ENCODE measurements around the gene OR10G4. TPM values are rescaled to one million over a fixed set of nuclear protein-coding genes. Genes with fewer than 3 reads are reported as not detected.
"Not testable (repeated sequence)": the region's sequence is repeated elsewhere in the genome, so short reads cannot be mapped to it uniquely, and the experiment has no call there.

Gene OR10G4, protein sequence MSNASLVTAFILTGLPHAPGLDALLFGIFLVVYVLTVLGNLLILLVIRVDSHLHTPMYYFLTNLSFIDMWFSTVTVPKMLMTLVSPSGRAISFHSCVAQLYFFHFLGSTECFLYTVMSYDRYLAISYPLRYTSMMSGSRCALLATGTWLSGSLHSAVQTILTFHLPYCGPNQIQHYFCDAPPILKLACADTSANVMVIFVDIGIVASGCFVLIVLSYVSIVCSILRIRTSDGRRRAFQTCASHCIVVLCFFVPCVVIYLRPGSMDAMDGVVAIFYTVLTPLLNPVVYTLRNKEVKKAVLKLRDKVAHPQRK
- not detected for total RNA-seq

DNA sequence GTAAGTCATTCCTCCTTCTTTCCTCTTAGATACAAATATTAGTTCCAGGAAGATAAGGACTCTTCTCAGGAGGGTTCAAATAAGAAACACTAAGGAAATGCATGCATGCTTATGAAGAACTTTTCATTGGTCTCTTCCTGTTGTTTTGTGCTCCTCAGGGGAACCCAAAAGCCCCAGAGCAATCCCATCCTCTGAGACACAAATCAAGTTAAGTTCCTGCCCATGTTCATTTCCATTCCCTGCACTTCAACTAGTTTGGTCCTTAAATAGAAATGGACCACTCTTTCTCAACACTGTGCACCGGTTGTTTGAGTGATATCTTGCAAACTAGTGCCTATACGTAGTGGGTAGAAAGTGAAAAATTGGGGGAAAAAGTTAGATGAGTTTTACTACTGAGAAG, at the start of gene OR10G4:
Gene OR10G4 (plus strand): TSS at position 301 of the 400 bp plus-strand sequence. CDS start 2,578 bp downstream, outside the sequence.
- no peak within 1 kb of the TSS for H3K9ac ChIP-seq (ENCODE audit: low read depth in 1 of 3, low read length in 3 of 3)
- peaks cover 0 to 3% (median 0%) of the 10 kb centered on the region in 3 donors for H3K27me3 ChIP-seq (ENCODE audit: control insufficient read depth in 3 of 3, insufficient read depth in 3 of 3, low read length in 3 of 3)
- no peak within 1 kb of the TSS for H3K27ac ChIP-seq (ENCODE audit: low read depth, low read length)
- H3K9me3 ChIP-seq (ENCODE audit: control insufficient read depth in 3 of 3, low read length in 3 of 3) = no peaks in the 10 kb centered on the region
- no peaks in the 10 kb centered on the region for H3K4me1 ChIP-seq (ENCODE audit: control insufficient read depth in 3 of 3, insufficient read depth in 3 of 3, low read length in 3 of 3)
- H3K4me3 ChIP-seq (ENCODE audit: low read length in 3 of 3) = no peak within 1 kb of the TSS
- no peaks in the 10 kb centered on the region for H3K36me3 ChIP-seq (ENCODE audit: control insufficient read depth in 3 of 3, insufficient read depth in 3 of 3, low read length in 3 of 3)

DNA sequence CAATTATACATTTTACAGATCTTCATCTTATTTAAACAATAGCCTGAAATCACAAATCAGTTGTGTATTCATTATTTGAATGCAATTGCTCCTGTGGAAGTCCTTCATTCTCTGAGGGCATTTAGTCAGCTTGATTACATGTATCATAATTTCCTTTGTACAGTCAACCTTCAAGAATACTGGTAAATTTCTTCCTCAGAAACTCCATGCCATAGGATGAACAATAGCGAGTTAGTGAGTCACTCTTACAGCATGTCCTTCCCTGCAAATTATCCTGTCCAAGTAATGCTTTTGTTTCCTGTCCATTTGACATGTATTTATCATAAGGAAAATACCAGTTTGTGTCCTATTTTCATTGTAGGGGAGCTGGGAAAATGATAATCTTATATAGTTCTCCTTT, 39.0 kb upstream of the OR10G4 start:
- no peaks in the 10 kb centered on the region for H3K27me3 ChIP-seq (ENCODE audit: control insufficient read depth in 3 of 3, insufficient read depth in 3 of 3, low read length in 3 of 3)
- H3K36me3 ChIP-seq (ENCODE audit: control insufficient read depth in 3 of 3, insufficient read depth in 3 of 3, low read length in 3 of 3) = no peaks in the 10 kb centered on the region
- no peaks in the 10 kb centered on the region for H3K9me3 ChIP-seq (ENCODE audit: control insufficient read depth in 3 of 3, low read length in 3 of 3)
- no peak overlapping the region for H3K4me3 ChIP-seq (ENCODE audit: low read length in 3 of 3)
- no peak overlapping the region for H3K27ac ChIP-seq (ENCODE audit: low read depth, low read length)
- H3K9ac ChIP-seq (ENCODE audit: low read depth in 1 of 3, low read length in 3 of 3) = no peak overlapping the region
- no peaks in the 10 kb centered on the region for H3K4me1 ChIP-seq (ENCODE audit: control insufficient read depth in 3 of 3, insufficient read depth in 3 of 3, low read length in 3 of 3)

DNA sequence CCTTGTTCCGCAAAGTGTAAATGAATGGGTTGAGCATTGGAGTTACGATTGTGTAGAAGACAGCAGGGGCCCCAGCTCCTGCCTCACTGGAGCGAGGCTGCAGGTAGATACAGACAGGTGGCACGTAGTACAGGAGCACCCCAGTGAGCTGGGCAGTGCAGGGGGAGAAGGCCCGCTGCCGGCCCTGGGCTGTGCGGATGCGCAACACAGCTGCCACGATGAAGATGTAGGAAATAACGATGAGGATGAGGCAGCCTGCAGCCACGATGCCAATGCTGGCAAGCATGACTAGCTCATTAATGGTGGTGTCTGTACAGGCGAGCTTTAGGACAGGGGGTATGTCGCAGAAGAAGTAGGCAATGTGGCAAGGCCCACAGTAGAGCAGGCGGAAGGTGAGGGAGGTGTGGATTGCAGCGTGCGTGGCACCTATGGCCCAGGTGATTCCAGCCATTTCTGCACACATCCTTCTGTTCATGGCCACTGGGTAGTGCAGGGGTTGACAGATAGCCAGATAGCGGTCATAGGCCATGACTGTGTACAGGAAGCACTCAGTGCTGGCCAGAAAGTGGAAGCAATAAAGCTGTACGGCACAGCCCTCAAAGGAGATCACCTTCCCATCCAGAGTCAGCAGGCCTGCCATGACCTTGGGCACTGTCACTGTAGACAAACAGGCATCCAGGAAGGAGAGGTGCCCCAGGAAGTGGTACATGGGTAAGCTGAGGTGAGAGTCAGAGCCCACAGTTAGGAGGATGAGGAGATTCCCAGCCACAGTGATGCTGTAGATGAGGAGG, 35.8 kb upstream of the OR10G4 start:
- no peak overlapping the region for H3K9ac ChIP-seq (ENCODE audit: low read depth in 1 of 3, low read length in 3 of 3)
- no peak overlapping the region for H3K27ac ChIP-seq (ENCODE audit: low read depth, low read length)
- no peaks in the 10 kb centered on the region for H3K27me3 ChIP-seq (ENCODE audit: control insufficient read depth in 3 of 3, insufficient read depth in 3 of 3, low read length in 3 of 3)
- no peaks in the 10 kb centered on the region for H3K4me1 ChIP-seq (ENCODE audit: control insufficient read depth in 3 of 3, insufficient read depth in 3 of 3, low read length in 3 of 3)
- no peak overlapping the region for H3K4me3 ChIP-seq (ENCODE audit: low read length in 3 of 3)
- no peaks in the 10 kb centered on the region for H3K36me3 ChIP-seq (ENCODE audit: control insufficient read depth in 3 of 3, insufficient read depth in 3 of 3, low read length in 3 of 3)
- peaks cover 0 to 4% (median 0%) of the 10 kb centered on the region in 3 donors for H3K9me3 ChIP-seq (ENCODE audit: control insufficient read depth in 3 of 3, low read length in 3 of 3)

DNA sequence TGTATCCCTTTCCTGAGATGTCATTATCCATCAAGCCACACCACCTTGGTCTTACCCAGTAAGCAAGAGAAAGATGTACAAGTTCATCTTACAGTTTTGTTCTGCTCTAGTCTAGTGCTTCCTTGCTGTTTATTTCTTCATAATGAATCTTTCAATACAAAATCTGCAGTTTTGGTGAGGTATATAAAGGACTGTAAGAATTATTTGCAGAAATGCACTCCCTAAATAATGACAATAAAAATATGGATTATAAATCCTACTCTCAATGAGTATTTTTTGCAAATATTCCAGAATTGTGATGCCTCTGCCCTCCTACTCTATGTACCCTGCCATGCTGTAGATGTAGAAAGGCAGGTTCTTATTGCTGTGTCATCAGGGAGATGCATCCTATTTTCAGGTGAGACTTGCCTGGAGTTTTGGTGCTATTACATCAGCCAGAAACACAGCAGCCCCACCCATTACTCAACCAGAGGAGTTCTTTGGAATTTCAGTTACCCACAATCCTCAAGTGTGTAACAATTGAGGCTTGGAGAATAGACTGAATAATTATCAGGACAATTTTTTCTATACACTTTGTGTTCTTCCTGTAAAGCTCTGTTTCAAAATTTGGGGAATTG, 35.0 kb upstream of the OR10G4 start, which contains the start of gene OR10S1:
Gene OR10S1 (minus strand): TSS at position 51 of the 617 bp plus-strand sequence. CDS start 117 bp downstream, outside the sequence.
- no peaks in the 10 kb centered on the region for H3K4me1 ChIP-seq (ENCODE audit: control insufficient read depth in 3 of 3, insufficient read depth in 3 of 3, low read length in 3 of 3)
- H3K9ac ChIP-seq (ENCODE audit: low read depth in 1 of 3, low read length in 3 of 3) = no peak within 1 kb of the TSS
- H3K36me3 ChIP-seq (ENCODE audit: control insufficient read depth in 3 of 3, insufficient read depth in 3 of 3, low read length in 3 of 3) = no peaks in the 10 kb centered on the region

DNA sequence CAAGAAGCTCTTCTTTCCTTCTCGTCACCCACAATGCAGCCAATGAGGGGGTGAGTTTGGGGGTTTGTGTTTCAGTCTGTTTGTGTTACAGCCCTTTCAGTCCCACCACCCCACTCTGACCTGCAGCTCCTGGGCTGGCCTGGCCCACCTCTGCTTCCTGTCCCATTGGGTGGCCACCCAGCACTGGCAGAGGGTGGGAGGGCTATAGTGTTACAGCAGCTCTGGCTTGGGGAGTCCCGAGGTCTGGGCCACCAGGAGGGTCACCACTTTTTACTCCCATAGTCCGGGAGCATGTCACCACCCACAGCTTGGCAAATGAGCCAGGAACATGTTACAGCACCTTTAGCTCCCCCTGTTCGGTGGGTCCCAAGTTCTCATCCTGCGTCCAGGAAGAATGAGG, 33.5 kb upstream of the OR10G4 start:
- Histone ChIP-seq H3K9ac (ENCODE audit: low read depth in 1 of 3, low read length in 3 of 3) (no peak overlapping the region), H3K4me1 (ENCODE audit: control insufficient read depth in 3 of 3, insufficient read depth in 3 of 3, low read length in 3 of 3) (no peaks in the 10 kb centered on the region), H3K4me3 (ENCODE audit: low read length in 3 of 3) (no peak overlapping the region), H3K27ac (ENCODE audit: low read depth, low read length) (no peak overlapping the region), H3K27me3 (ENCODE audit: control insufficient read depth in 3 of 3, insufficient read depth in 3 of 3, low read length in 3 of 3) (no peaks in the 10 kb centered on the region), H3K9me3 (ENCODE audit: control insufficient read depth in 3 of 3, low read length in 3 of 3) (peaks cover 0 to 4% (median 0%) of the 10 kb centered on the region in 3 donors), H3K36me3 (ENCODE audit: control insufficient read depth in 3 of 3, insufficient read depth in 3 of 3, low read length in 3 of 3) (no peaks in the 10 kb centered on the region)

More for the DNA sequence above, 35.0 kb upstream of the OR10G4 start, which contains the start of gene OR10S1:
- peaks cover 0 to 4% (median 0%) of the 10 kb centered on the region in 3 donors for H3K9me3 ChIP-seq (ENCODE audit: control insufficient read depth in 3 of 3, low read length in 3 of 3)
- H3K27ac ChIP-seq (ENCODE audit: low read depth, low read length) = no peak within 1 kb of the TSS
- H3K4me3 ChIP-seq (ENCODE audit: low read length in 3 of 3) = no peak within 1 kb of the TSS
- H3K27me3 ChIP-seq (ENCODE audit: control insufficient read depth in 3 of 3, insufficient read depth in 3 of 3, low read length in 3 of 3) = no peaks in the 10 kb centered on the region

DNA sequence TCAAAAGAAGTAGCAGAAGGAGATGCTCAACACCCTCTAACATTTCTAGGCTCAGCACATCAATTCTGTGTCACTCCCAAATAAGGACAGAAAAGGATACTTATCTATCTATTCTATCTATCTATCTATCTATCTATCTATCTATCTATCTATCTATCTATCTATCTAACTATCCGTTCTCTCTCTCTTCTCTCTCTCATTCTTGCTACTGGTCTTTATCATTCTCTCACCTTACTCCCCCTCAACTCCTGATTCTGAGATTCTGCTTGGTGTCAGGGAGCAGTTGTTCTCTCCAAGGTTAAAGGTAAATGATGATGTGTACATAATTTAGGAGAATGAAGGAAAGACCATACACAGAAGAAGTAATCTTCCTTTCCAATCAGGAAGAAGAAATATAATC, 17.7 kb upstream of the OR10G4 start, which contains the start of gene OR10G6:
Gene OR10G6 (minus strand): TSS at position 43 of the 400 bp plus-strand sequence. CDS start 0 bp downstream, at position 43.
- Histone ChIP-seq H3K9ac (ENCODE audit: low read depth in 1 of 3, low read length in 3 of 3) (no peak within 1 kb of the TSS), H3K4me1 (ENCODE audit: control insufficient read depth in 3 of 3, insufficient read depth in 3 of 3, low read length in 3 of 3) (no peaks in the 10 kb centered on the region), H3K36me3 (ENCODE audit: control insufficient read depth in 3 of 3, insufficient read depth in 3 of 3, low read length in 3 of 3) (no peaks in the 10 kb centered on the region), H3K9me3 (ENCODE audit: control insufficient read depth in 3 of 3, low read length in 3 of 3) (no peaks in the 10 kb centered on the region), H3K27ac (ENCODE audit: low read depth, low read length) (no peak within 1 kb of the TSS), H3K27me3 (ENCODE audit: control insufficient read depth in 3 of 3, insufficient read depth in 3 of 3, low read length in 3 of 3) (no peaks in the 10 kb centered on the region), H3K4me3 (ENCODE audit: low read length in 3 of 3) (no peak within 1 kb of the TSS)

DNA sequence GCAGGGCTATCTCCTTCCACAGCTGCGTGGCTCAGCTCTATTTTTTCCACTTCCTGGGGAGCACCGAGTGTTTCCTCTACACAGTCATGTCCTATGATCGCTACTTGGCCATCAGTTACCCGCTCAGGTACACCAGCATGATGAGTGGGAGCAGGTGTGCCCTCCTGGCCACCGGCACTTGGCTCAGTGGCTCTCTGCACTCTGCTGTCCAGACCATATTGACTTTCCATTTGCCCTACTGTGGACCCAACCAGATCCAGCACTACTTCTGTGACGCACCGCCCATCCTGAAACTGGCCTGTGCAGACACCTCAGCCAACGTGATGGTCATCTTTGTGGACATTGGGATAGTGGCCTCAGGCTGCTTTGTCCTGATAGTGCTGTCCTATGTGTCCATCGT, 3.0 kb downstream of the OR10G4 start:
- not testable (repeated sequence) for H3K9ac ChIP-seq (ENCODE audit: low read depth in 1 of 3, low read length in 3 of 3); H3K36me3 ChIP-seq (ENCODE audit: control insufficient read depth in 3 of 3, insufficient read depth in 3 of 3, low read length in 3 of 3); H3K27me3 ChIP-seq (ENCODE audit: control insufficient read depth in 3 of 3, insufficient read depth in 3 of 3, low read length in 3 of 3)

DNA sequence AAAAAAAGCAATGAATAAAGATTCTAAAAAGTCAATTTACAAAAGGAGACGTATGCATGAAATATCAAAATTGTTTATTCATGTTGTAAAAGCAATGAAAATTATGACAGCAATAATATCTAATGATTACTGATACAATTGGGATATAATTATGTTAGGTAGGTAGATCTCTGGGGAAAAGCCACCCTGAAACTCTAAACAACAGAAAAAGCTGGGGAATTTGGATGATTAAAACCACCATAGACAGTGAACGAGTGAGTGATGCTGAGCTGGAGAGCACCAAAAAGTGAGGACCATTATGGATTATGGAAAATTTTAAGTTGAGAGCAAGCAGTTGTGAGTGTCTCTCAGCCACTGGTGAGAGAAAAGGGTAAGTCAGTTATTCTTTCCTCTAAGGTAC, 13.7 kb downstream of the OR10G4 start, which contains the start of gene OR10G8:
Gene OR10G8 (plus strand): TSS at position 301 of the 400 bp plus-strand sequence. CDS start 2,825 bp downstream, outside the sequence.
- H3K4me1 ChIP-seq (ENCODE audit: control insufficient read depth in 3 of 3, insufficient read depth in 3 of 3, low read length in 3 of 3) = no peaks in the 10 kb centered on the region
- no peak within 1 kb of the TSS for H3K9ac ChIP-seq (ENCODE audit: low read depth in 1 of 3, low read length in 3 of 3)
- H3K9me3 ChIP-seq (ENCODE audit: control insufficient read depth in 3 of 3, low read length in 3 of 3) = no peaks in the 10 kb centered on the region
- H3K27ac ChIP-seq (ENCODE audit: low read depth, low read length) = no peak within 1 kb of the TSS
- no peak within 1 kb of the TSS for H3K4me3 ChIP-seq (ENCODE audit: low read length in 3 of 3)
- no peaks in the 10 kb centered on the region for H3K36me3 ChIP-seq (ENCODE audit: control insufficient read depth in 3 of 3, insufficient read depth in 3 of 3, low read length in 3 of 3)
- no peaks in the 10 kb centered on the region for H3K27me3 ChIP-seq (ENCODE audit: control insufficient read depth in 3 of 3, insufficient read depth in 3 of 3, low read length in 3 of 3)

More for the DNA sequence above, 3.0 kb downstream of the OR10G4 start:
- H3K4me3 ChIP-seq (ENCODE audit: low read length in 3 of 3); H3K27ac ChIP-seq (ENCODE audit: low read depth, low read length); H3K9me3 ChIP-seq (ENCODE audit: control insufficient read depth in 3 of 3, low read length in 3 of 3); H3K4me1 ChIP-seq (ENCODE audit: control insufficient read depth in 3 of 3, insufficient read depth in 3 of 3, low read length in 3 of 3): not testable (repeated sequence)

DNA sequence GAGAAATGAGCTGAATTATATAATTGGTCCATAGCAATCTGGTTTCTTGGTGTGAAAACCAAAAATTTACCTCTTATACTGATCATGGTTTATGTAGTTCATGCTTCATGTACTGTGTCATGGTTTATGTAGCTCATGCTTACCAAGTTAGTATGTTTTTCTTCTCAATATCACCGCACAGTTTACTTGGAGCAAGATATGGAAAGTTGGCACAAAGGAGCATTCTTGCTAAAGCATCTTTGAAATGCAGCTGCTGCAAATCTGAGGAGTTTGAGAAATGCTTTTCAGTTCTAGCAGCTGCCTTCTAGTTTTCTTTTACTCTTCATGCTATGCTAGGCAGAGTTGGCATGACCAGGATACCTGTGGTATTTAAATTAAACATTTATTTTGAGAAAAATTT, 23.9 kb downstream of the OR10G4 start:
- no peak overlapping the region for H3K9ac ChIP-seq (ENCODE audit: low read depth in 1 of 3, low read length in 3 of 3)
- H3K27ac ChIP-seq (ENCODE audit: low read depth, low read length) = no peak overlapping the region
- H3K27me3 ChIP-seq (ENCODE audit: control insufficient read depth in 3 of 3, insufficient read depth in 3 of 3, low read length in 3 of 3) = no peaks in the 10 kb centered on the region
- H3K9me3 ChIP-seq (ENCODE audit: control insufficient read depth in 3 of 3, low read length in 3 of 3) = no peaks in the 10 kb centered on the region
- H3K4me3 ChIP-seq (ENCODE audit: low read length in 3 of 3) = no peak overlapping the region
- H3K4me1 ChIP-seq (ENCODE audit: control insufficient read depth in 3 of 3, insufficient read depth in 3 of 3, low read length in 3 of 3) = no peaks in the 10 kb centered on the region
- no peaks in the 10 kb centered on the region for H3K36me3 ChIP-seq (ENCODE audit: control insufficient read depth in 3 of 3, insufficient read depth in 3 of 3, low read length in 3 of 3)

All from skeletal muscle tissue (tissue), 4 donors.